Esophagus squamous epithelium (tissue), 5 donors: ENCODE measurements around the gene LYRM1. TPM values are rescaled to one million over a fixed set of nuclear protein-coding genes. Genes with fewer than 3 reads are reported as not detected.
A peak's percentile ranks its signal among the peaks of the same experiment; 100 is the strongest.

Source experiments
- DNase-seq: peaks from one replicate; lab custom pipeline; 2025; lab: John Stamatoyannopoulos, UW
- H3K27ac ChIP-seq, 4 donors: fragments of 200-600 bp; sonication (generic); one replicate each; pipeline ENCODE4 v1.5.1; 2016 to 2019; ENCODE audit warnings: mild to moderate bottlenecking in 1 of 4
- H3K27me3 ChIP-seq, 4 donors: fragments of 200-600 bp; sonication (generic); 1 replicate in 3 of 4; 2 replicates in 1 of 4; pipeline versions ENCODE4 v1.5.1 to v1.6.0; 2017 to 2021; ENCODE audit warnings: antibody characterized with exemption in 1 of 4
- H3K36me3 ChIP-seq, 3 donors: fragments of 200-600 bp; sonication (generic); one replicate each; pipeline ENCODE4 v1.5.1; 2016 to 2019
- H3K4me1 ChIP-seq, 3 donors: fragments of 200-600 bp; sonication (generic); one replicate each; pipeline ENCODE4 v1.5.1; 2017 to 2019
- H3K4me3 ChIP-seq, 4 donors: fragments of 200-600 bp; sonication (generic); 1 replicate in 3 of 4; 2 replicates in 1 of 4; pipeline ENCODE4 v1.5.1; 2016 to 2019; ENCODE audit warnings: mild to moderate bottlenecking in 2 of 4, moderate library complexity in 1 of 4
- H3K9me3 ChIP-seq, 3 donors: fragments of 200-600 bp; sonication (generic); one replicate each; pipeline ENCODE4 v1.5.1; 2016 to 2019
- CTCF ChIP-seq, 6 experiments: fragments of 450-650 bp in 4 of 6; fragments of 200-600 bp in 2 of 6; sonication (generic) in 2 of 6; IDR thresholded peaks; one replicate each; pipeline ENCODE4 v1.5.1; 2016 to 2019; ENCODE audit warnings: antibody characterized with exemption in 6 of 6, mild to moderate bottlenecking in 4 of 6, moderate library complexity in 4 of 6
- POLR2A ChIP-seq, 4 donors: fragments of 450-650 bp; IDR thresholded peaks; one replicate each; pipeline ENCODE4 v1.6.1; 2017; ENCODE audit warnings: antibody characterized with exemption in 4 of 4, mild to moderate bottlenecking in 4 of 4, moderate library complexity in 3 of 4
- WGBS, 2 donors: methylation state at CpG; one replicate each; pipeline ENCODE4 v1.1.5; 2018; 5-methylcytosine and 5-hydroxymethylcytosine counted together
- intact Hi-C: fragments of 100-400 bp; cut with DNase I; formaldehyde crosslinking; loops from one replicate; pipeline ENCODE4 v1.15.0; 2022
- total RNA-seq, 4 donors: library from RNA; depleted of rRNA; stranded (reverse); fragments of >200 nt; gene quantifications; one replicate each; pipeline ENCODE4 v1.1.0, GENCODE V29; 2016
- donor health status: DM: yes; HTN: yes; CAD: no.

The LYRM1 gene
- total RNA-seq, 4 donors from 2014 or later = 21.9 to 37.9 (median 34.3) TPM

- H3K4me3 ChIP-seq = no peak overlapping the region
- DNase-seq = no peak
- H3K27ac ChIP-seq = no peak overlapping the region
- TF ChIP-seq POLR2A (IDR thresholded peaks at IDR 0.05) (no peak), CTCF (IDR thresholded peaks at IDR 0.05) (no peak)
- no peaks in the 10 kb centered on the region for H3K4me1 ChIP-seq
- WGBS, 2 donors = 87% methylated on average over 8 of the region's 8 CpGs
- no peaks in the 10 kb centered on the region for H3K27me3 ChIP-seq
- no peaks in the 10 kb centered on the region for H3K36me3 ChIP-seq
- intact Hi-C loops = no loop called here
- H3K9me3 ChIP-seq = no peaks in the 10 kb centered on the region
Observed at GRCh38 chr16:20946015-20946629, 45.6 kb downstream of the LYRM1 start.

GRCh38 chr16:20948444-20948843 lies 47.9 kb downstream of the LYRM1 start:
- no peak for DNase-seq
- WGBS, 2 donors = 67 to 98% methylated on average over 1 to 8 of the region's 9 CpGs
- H3K27ac ChIP-seq = no peak overlapping the region
- no peak overlapping the region for H3K4me3 ChIP-seq
- no peaks in the 10 kb centered on the region for H3K4me1 ChIP-seq
- intact Hi-C loops = no loop called here
- TF ChIP-seq CTCF (IDR thresholded peaks at IDR 0.05) = no peak
- no peak for TF ChIP-seq POLR2A (IDR thresholded peaks at IDR 0.05)
- H3K9me3 ChIP-seq = no peaks in the 10 kb centered on the region
- H3K36me3 ChIP-seq = no peaks in the 10 kb centered on the region
- no peaks in the 10 kb centered on the region for H3K27me3 ChIP-seq

DNA sequence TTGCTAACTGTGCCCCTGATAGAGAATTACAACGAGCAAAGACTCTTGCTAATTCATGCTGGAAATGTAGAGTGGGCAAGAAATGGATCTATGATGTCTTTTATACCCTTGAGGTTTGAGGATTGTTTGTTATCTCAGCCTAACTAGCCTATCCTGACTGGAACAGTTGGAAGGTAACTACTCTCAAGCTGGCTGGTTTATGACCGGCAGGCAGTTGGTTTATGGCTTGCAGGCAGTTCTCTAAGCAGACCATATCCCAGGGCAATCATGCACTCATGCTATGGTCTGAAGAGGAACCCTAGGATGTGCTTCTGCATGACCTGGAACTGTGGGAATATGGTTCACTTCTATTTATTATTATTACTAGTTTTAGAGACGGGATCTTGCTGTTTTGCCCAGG lies 49.1 kb downstream of the LYRM1 start:
- H3K4me3 ChIP-seq = no peak overlapping the region

GRCh38 chr16:20950294-20950693 lies 49.7 kb downstream of the LYRM1 start:
- no peaks in the 10 kb centered on the region for H3K4me1 ChIP-seq
- no peak overlapping the region for H3K27ac ChIP-seq
- H3K36me3 ChIP-seq = no peaks in the 10 kb centered on the region
- no peaks in the 10 kb centered on the region for H3K9me3 ChIP-seq
- intact Hi-C loops = no loop called here
- H3K27me3 ChIP-seq = no peaks in the 10 kb centered on the region
- 84 to 94% methylated on average over 4 of the region's 4 CpGs for WGBS, 2 donors
- H3K4me3 ChIP-seq = no peak overlapping the region
- TF ChIP-seq CTCF (IDR thresholded peaks at IDR 0.05) = no peak
- TF ChIP-seq POLR2A (IDR thresholded peaks at IDR 0.05) = no peak
- no peak for DNase-seq

More for the DNA sequence above, 49.1 kb downstream of the LYRM1 start:
- Histone ChIP-seq H3K27me3 (no peaks in the 10 kb centered on the region), H3K4me1 (no peaks in the 10 kb centered on the region), H3K36me3 (no peaks in the 10 kb centered on the region), H3K27ac (no peak overlapping the region), H3K9me3 (no peaks in the 10 kb centered on the region)
- DNase-seq = no peak
- WGBS, 2 donors = 73 to 82% methylated on average over 3 of the region's 3 CpGs
- TF ChIP-seq CTCF (IDR thresholded peaks at IDR 0.05) (no peak), POLR2A (IDR thresholded peaks at IDR 0.05) (no peak)
- intact Hi-C loops = no loop called here

- peak overlapping the region in 1 of 4 donors; percentile 20 for H3K27ac ChIP-seq
- H3K4me3 ChIP-seq = no peak overlapping the region
- H3K9me3 ChIP-seq = no peaks in the 10 kb centered on the region
- DNase-seq = no peak
- 70 to 74% methylated on average over 13 of the region's 13 CpGs for WGBS, 2 donors
- H3K27me3 ChIP-seq = no peaks in the 10 kb centered on the region
- no peaks in the 10 kb centered on the region for H3K36me3 ChIP-seq
- no peak for TF ChIP-seq CTCF (IDR thresholded peaks at IDR 0.05)
- no peak for TF ChIP-seq POLR2A (IDR thresholded peaks at IDR 0.05)
- no peaks in the 10 kb centered on the region for H3K4me1 ChIP-seq
- intact Hi-C loops = no loop called here
Observed at GRCh38 chr16:20952139-20952920, 51.8 kb downstream of the LYRM1 start.
